Mucosa of rectum (tissue), 2 donors: ENCODE results near the gene C6orf120.

Experiments used
- H3K27ac ChIP-seq, 2 donors: one replicate each; pipeline ENCODE4 v1.7.0; 2013; ENCODE audit warnings: inconsistent platforms in 2 of 2, low read depth in 2 of 2, low read length in 2 of 2
- H3K27me3 ChIP-seq, 2 donors: one replicate each; pipeline ENCODE4 v1.7.0; 2013; ENCODE audit warnings: low read length in 2 of 2; ENCODE audit not compliant: control insufficient read depth in 2 of 2, insufficient read depth in 2 of 2
- H3K36me3 ChIP-seq, 2 donors: one replicate each; pipeline ENCODE4 v1.7.0; 2013; ENCODE audit warnings: low read length in 2 of 2; ENCODE audit not compliant: control insufficient read depth in 2 of 2, insufficient read depth in 2 of 2
- H3K4me1 ChIP-seq, 2 donors: one replicate each; pipeline ENCODE4 v1.7.0; 2013; ENCODE audit warnings: low read length in 2 of 2, mild to moderate bottlenecking in 1 of 2; ENCODE audit not compliant: control insufficient read depth in 2 of 2, insufficient read depth in 2 of 2
- H3K4me3 ChIP-seq, 2 donors: one replicate each; pipeline ENCODE4 v1.7.0; 2013; ENCODE audit warnings: low read length in 2 of 2
- H3K9ac ChIP-seq, 2 donors: one replicate each; pipeline ENCODE4 v1.7.0; 2013; ENCODE audit warnings: low read length in 2 of 2, low read depth in 1 of 2, mild to moderate bottlenecking in 1 of 2
- H3K9me3 ChIP-seq, 2 donors: one replicate each; pipeline ENCODE4 v1.7.0; 2013; ENCODE audit warnings: low read length in 2 of 2; ENCODE audit not compliant: control insufficient read depth in 2 of 2
- donor health status: healthy.
- donor health status: Normal muscosa, but diverticular disease.

The C6orf120 gene

DNA sequence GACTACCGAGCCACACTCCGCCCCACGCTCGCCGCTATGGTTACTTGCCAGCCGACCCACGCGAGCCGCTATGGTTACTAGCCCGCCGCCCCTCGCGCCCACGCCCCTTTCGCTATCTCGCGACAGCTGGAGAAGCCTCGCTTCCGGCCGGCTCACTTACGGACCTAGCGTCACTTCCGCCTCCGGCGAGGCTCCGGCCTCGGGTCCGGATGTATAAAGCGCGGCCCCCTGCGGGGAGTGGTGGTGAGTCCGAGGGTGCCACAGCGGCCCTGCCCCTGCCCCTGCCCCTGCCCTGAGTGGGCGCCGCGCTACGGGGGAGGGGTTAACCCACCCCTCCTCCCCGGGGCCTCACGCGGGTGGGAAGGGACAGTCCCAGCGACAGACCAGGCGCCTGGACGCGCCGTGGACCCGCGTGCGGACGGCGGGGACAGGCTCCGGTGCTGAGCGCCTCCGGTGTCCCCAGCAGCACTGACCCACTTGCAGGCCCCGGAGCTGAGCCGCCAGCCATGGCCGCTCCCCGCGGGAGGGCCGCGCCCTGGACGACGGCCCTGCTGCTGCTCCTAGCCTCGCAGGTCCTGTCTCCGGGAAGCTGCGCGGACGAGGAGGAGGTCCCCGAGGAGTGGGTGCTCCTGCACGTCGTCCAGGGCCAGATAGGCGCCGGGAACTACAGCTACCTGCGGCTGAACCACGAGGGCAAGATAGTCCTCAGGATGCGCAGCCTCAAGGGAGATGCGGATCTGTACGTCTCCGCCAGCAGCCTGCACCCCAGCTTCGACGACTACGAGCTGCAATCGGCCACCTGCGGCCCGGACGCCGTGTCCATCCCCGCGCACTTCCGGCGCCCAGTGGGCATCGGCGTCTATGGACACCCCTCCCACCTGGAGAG is at the start of gene C6orf120, which contains the start of gene WDR27:
Gene C6orf120, plus strand, starts transcription at position 173 of the 886 bp plus-strand sequence. Its CDS starts 334 bp downstream, at position 507.
Gene WDR27, minus strand, starts transcription at position 76 of the 886 bp plus-strand sequence. CDS start 13,024 bp downstream, outside the sequence.
- peaks cover 25 to 27% of the 10 kb centered on the region in 2 donors for H3K4me1 ChIP-seq
- no peaks in the 10 kb centered on the region for H3K27me3 ChIP-seq
- H3K9ac ChIP-seq = peak within 1 kb of the TSS; percentile 88 to 95
- H3K27ac ChIP-seq = peak within 1 kb of the TSS; percentile 96 to 97
- no peaks in the 10 kb centered on the region for H3K9me3 ChIP-seq
- peaks cover 2 to 7% of the 10 kb centered on the region in 2 donors for H3K36me3 ChIP-seq
- peak within 1 kb of the TSS; percentile 86 to 93 for H3K4me3 ChIP-seq

DNA sequence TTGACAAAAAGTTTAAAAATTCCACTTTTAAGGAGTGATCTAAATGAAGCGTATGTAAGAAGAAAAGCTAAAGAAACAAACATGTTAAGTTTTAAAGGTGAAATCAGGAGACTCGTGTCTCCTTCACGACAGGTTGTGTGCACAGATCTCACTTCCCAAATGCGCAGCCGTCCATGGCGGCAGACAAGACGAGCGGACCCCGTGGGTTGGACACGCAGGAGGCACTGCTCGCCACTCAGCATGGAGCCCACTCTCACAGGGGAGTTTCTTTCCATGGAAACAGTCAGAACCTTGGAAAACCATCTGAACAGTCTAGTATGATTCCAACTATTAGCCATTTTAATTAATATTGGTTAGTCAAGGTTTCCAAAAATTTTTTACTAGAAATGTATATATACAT is 49.0 kb upstream of the C6orf120 start:
- no peaks in the 10 kb centered on the region for H3K4me1 ChIP-seq
- no peaks in the 10 kb centered on the region for H3K27me3 ChIP-seq
- peaks cover 0 to 10% of the 10 kb centered on the region in 2 donors for H3K36me3 ChIP-seq
- no peak overlapping the region for H3K27ac ChIP-seq
- H3K4me3 ChIP-seq = no peak overlapping the region
- H3K9ac ChIP-seq = no peak overlapping the region
- no peaks in the 10 kb centered on the region for H3K9me3 ChIP-seq

- H3K4me1 ChIP-seq = no peaks in the 10 kb centered on the region
- H3K27me3 ChIP-seq = no peaks in the 10 kb centered on the region
- H3K4me3 ChIP-seq = no peak overlapping the region
- H3K9ac ChIP-seq = no peak overlapping the region
- H3K9me3 ChIP-seq = no peaks in the 10 kb centered on the region
- peaks cover 0 to 15% of the 10 kb centered on the region in 2 donors for H3K36me3 ChIP-seq
- no peak overlapping the region for H3K27ac ChIP-seq
Observed at GRCh38 chr6:169653691-169654090, 48.2 kb upstream of the C6orf120 start.

DNA sequence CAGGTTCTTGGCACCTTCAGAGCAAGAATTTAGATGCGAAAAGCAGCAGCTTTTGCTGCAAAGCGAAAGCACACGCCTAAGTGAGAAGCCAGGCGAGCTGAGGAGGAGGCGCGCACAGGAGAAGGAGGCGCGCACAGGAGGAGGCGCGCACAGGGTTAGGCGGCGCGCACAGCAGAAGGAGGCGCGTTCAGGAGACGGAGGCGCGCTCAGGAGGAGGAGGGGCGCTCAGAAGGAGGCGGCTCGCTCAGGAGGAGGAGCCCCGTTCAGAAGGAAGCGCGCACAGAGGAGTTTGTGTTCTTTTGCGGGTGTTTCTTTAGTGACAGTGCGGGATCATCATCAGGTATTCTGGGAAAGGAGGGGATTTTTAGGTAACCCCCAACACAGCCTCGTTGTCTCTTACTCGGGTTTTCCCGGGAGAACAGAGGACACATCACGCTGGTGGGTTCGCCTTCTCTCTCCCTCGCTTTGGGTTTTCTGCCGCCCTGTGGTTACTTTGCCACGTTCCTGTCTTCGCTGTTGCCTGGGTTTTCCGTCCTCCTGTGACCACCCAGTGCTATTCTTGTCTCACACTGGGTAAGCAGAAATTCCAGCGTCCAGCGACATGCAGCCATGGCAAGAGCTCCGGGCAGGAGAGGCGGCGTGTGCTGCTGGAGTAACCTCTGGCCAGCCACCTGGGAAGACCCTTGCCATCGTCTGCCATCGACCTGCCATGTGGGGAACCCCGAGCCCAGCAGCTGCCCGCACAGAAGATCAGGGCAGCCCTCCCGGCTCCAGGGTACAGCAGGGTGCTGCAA is 47.1 kb upstream of the C6orf120 start:
- Histone ChIP-seq H3K9me3 (no peaks in the 10 kb centered on the region), H3K27ac (peak overlapping the region; percentile 60 to 74), H3K9ac (peak overlapping the region; percentile 70 to 77), H3K4me3 (peak overlapping the region; percentile 84 to 87), H3K27me3 (no peaks in the 10 kb centered on the region), H3K4me1 (no peaks in the 10 kb centered on the region), H3K36me3 (peaks cover 0 to 22% of the 10 kb centered on the region in 2 donors)

- Histone ChIP-seq H3K4me3 (no peak overlapping the region), H3K27ac (no peak overlapping the region), H3K36me3 (peaks cover 2 to 20% of the 10 kb centered on the region in 2 donors), H3K9me3 (no peaks in the 10 kb centered on the region), H3K9ac (no peak overlapping the region), H3K4me1 (no peaks in the 10 kb centered on the region), H3K27me3 (no peaks in the 10 kb centered on the region)
Observed at GRCh38 chr6:169656546-169657283, 45.2 kb upstream of the C6orf120 start.

GRCh38 chr6:169657284-169657610 is 44.7 kb upstream of the C6orf120 start:
- H3K4me1 ChIP-seq = no peaks in the 10 kb centered on the region
- H3K9me3 ChIP-seq = no peaks in the 10 kb centered on the region
- no peak overlapping the region for H3K27ac ChIP-seq
- H3K9ac ChIP-seq = no peak overlapping the region
- no peaks in the 10 kb centered on the region for H3K27me3 ChIP-seq
- H3K36me3 ChIP-seq = peaks cover 2 to 20% of the 10 kb centered on the region in 2 donors
- H3K4me3 ChIP-seq = no peak overlapping the region

- H3K36me3 ChIP-seq = peaks cover 14 to 36% of the 10 kb centered on the region in 2 donors
- H3K9me3 ChIP-seq = no peaks in the 10 kb centered on the region
- H3K9ac ChIP-seq = no peak overlapping the region
- no peak overlapping the region for H3K27ac ChIP-seq
- H3K4me3 ChIP-seq = no peak overlapping the region
- no peaks in the 10 kb centered on the region for H3K4me1 ChIP-seq
- H3K27me3 ChIP-seq = no peaks in the 10 kb centered on the region
Observed at GRCh38 chr6:169659820-169660610, 41.9 kb upstream of the C6orf120 start.

DNA sequence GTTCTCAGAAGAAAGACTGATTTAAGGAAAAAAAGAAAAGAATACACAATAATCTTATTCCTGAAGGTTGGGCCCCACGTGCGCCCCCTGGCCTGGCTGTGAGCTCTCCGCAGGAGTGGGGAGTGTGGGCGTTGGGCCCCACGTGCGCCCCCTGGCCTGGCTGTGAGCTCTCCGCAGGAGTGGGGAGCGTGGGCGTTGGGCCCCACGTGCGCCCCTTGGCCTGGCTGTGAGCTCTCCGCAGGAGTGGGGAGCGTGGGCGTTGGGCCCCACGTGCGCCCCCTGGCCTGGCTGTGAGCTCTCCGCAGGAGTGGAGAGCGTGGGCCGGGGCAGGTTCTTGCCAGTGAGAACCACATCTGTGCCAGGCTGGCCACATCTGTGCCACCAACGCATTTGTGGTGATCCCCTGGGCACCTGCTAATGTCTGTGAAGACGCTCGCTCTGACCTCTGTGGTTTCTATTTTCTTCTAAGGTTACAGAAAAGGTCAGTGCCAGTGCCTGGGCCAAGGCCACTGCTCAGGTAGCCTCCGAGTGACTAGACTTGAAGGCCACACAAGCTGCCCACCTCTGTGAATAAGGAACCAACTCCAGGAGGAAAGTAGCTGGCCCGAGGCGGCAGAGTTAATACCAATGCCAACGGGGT is 41.1 kb upstream of the C6orf120 start:
- no peaks in the 10 kb centered on the region for H3K4me1 ChIP-seq
- H3K4me3 ChIP-seq = no peak overlapping the region
- H3K27ac ChIP-seq = no peak overlapping the region
- H3K9ac ChIP-seq = no peak overlapping the region
- peaks cover 16 to 39% of the 10 kb centered on the region in 2 donors for H3K36me3 ChIP-seq
- H3K27me3 ChIP-seq = no peaks in the 10 kb centered on the region
- H3K9me3 ChIP-seq = no peaks in the 10 kb centered on the region

DNA sequence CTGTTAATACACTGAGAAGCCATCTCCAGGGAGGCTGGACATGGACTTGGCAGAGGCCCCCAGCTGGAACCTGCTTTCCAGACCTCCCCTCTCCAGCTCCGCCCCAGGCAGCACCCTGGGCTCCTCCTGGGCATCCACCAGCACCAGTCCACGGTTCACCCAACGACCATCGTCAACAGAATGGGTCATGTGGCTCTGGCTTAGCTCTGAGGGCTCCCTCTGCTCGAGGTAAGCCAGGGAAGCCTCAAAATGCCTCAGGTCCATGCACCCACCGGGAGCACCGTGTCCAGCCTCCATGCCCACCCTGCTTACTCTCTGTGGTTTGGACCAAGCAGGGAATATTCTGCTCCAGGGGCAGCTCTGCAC is 40.6 kb upstream of the C6orf120 start:
- no peaks in the 10 kb centered on the region for H3K4me1 ChIP-seq
- peaks cover 20 to 40% of the 10 kb centered on the region in 2 donors for H3K36me3 ChIP-seq
- H3K4me3 ChIP-seq = no peak overlapping the region
- no peak overlapping the region for H3K27ac ChIP-seq
- H3K27me3 ChIP-seq = no peaks in the 10 kb centered on the region
- H3K9me3 ChIP-seq = no peaks in the 10 kb centered on the region
- H3K9ac ChIP-seq = no peak overlapping the region
